ENCODE measurements around the gene RHOBTB1.

Gene RHOBTB1

GRCh38 chr10:60825520-60825919, 118.5 kb downstream of the RHOBTB1 start:
- H3K4me3 ChIP-seq (replicated peaks; ENCODE audit: low read depth, low read length), result no peak overlapping the region
- DNase-seq (ENCODE audit: extremely low read depth, low read depth), result no peak
- TF ChIP-seq CTCF (IDR thresholded peaks at IDR 0.05; ENCODE audit: low read depth, low read length, missing control alignments), result no peak

- no peak for DNase-seq (ENCODE audit: extremely low read depth, low read depth)
- TF ChIP-seq CTCF (IDR thresholded peaks at IDR 0.05; ENCODE audit: low read depth, low read length, missing control alignments), result no peak
- H3K4me3 ChIP-seq (replicated peaks; ENCODE audit: low read depth, low read length), result no peak overlapping the region
These were observed 120.7 kb downstream of the RHOBTB1 start for GRCh38 chr10:60823324-60823723.

GRCh38 chr10:60822809-60823208, 121.2 kb downstream of the RHOBTB1 start:
- no peak for DNase-seq (ENCODE audit: extremely low read depth, low read depth)
- no peak overlapping the region for H3K4me3 ChIP-seq (replicated peaks; ENCODE audit: low read depth, low read length)
- TF ChIP-seq CTCF (IDR thresholded peaks at IDR 0.05; ENCODE audit: low read depth, low read length, missing control alignments), result no peak

GRCh38 chr10:60821656-60822055, 122.3 kb downstream of the RHOBTB1 start:
- H3K4me3 ChIP-seq (replicated peaks; ENCODE audit: low read depth, low read length), result no peak overlapping the region
- DNase-seq (ENCODE audit: extremely low read depth, low read depth), result no peak
- no peak for TF ChIP-seq CTCF (IDR thresholded peaks at IDR 0.05; ENCODE audit: low read depth, low read length, missing control alignments)

GRCh38 chr10:60820093-60820754, 123.8 kb downstream of the RHOBTB1 start:
- DNase-seq (ENCODE audit: extremely low read depth, low read depth), result peak; percentile 83
- TF ChIP-seq CTCF (IDR thresholded peaks at IDR 0.05; ENCODE audit: low read depth, low read length, missing control alignments), result peak; percentile 74
- H3K4me3 ChIP-seq (replicated peaks; ENCODE audit: low read depth, low read length), result no peak overlapping the region

Data from HFF-Myc (cell line).